GM18498 (cell line): ENCODE measurements around the gene CCDC102A.

Experiments
- ATAC-seq: cut with Tn5 transposase; IDR thresholded peaks from one replicate; pipeline ENCODE4 v1.9.1; 2021; ENCODE audit warnings: mild to moderate bottlenecking, moderate library complexity; ENCODE audit not compliant: unreplicated experiment

CCDC102A gene

GRCh38 chr16:57462978-57463362, 73.4 kb downstream of the CCDC102A start:
- peak; percentile 16 for ATAC-seq

- peak; percentile 94 for ATAC-seq
These were observed 74.0 kb downstream of the CCDC102A start, which contains the start of gene POLR2C for GRCh38 chr16:57462209-57462977. Gene POLR2C, plus strand, starts transcription at chr16:57462679. Its CDS starts 46 bp downstream, at chr16:57462725.
